Measurements from ENCODE around the gene CTIF. TPM values are rescaled to one million over a fixed set of nuclear protein-coding genes. Genes with fewer than 3 reads are reported as not detected.

CTIF gene
- total and polyA plus RNA-seq, 4 donors: 10.6 to 26.7 (median 12.3) TPM

DNA sequence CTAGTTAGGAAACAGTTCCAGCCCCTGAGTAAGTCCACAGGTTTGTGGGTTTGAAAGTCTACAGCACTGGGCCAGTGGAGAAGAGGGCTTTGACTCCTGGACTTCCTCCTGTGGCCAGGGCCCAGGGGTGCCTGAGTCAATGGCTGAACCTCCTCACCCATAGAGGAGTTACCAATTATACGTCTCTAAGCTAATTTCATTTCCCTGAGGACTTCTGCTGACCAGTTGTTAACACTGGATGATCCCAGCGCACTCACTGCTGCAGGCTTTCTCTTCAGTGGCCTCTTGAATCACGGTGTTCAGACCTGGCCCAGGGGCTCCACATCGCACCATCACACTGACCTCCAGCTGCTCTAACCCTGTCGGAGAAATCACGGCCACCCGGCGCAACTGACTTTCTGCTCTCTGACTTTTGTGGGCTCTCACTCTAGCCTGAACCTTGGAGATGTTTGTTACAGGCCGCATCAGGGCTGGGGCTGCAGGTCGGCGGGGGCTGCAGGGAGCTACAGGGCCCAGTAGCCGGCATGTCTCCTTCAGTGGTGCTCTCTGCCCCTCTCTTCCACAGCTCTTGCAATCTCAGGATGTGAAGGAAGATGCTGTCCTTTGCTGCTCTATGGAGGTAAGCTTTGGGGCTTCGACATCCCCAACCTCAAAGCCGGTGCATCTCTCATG is 318.3 kb downstream of the CTIF start:
- no peak overlapping the region for H3K27ac ChIP-seq (ENCODE audit: low read depth in 1 of 2, low read length in 2 of 2)
- no peaks in the 10 kb centered on the region for H3K9me3 ChIP-seq (ENCODE audit: control insufficient read depth in 4 of 4, low read length in 3 of 4)

DNA sequence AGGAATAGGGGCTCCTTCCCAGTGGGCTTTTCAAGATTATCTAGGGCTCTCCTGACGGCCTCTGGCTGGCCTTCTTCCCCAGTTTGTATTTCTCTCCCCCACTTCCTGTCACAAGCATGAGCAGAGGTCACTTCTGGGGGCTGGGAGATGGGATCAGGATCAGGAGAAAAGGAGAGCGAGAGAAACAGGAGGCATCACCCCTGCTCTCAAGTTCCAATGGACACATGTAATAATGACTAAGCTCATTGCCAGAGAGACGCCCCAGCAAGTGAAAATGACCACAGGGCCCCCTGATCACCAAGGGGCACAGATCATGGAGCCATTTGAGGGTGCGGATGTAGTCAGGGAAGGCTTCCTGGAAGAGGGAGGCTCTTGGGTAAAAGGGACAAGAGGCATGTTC is 319.8 kb downstream of the CTIF start:
- peaks cover 0 to 20% (median 2%) of the 10 kb centered on the region in 4 donors for H3K36me3 ChIP-seq (ENCODE audit: control insufficient read depth in 4 of 4, insufficient read depth in 3 of 4, low read depth in 1 of 4, low read length in 3 of 4)
- H3K27me3 ChIP-seq (ENCODE audit: control insufficient read depth in 4 of 4, insufficient read depth in 4 of 4, low read length in 3 of 4): no peaks in the 10 kb centered on the region
- WGBS: 90% methylated on average over 4 of the region's 4 CpGs
- no peak overlapping the region for H3K27ac ChIP-seq (ENCODE audit: low read depth in 1 of 2, low read length in 2 of 2)
- DNase-seq (ENCODE audit: low spot score): no peak
- no peak overlapping the region for H3K4me3 ChIP-seq (ENCODE audit: low read depth in 1 of 3, low read length in 3 of 3)
- H3K9me3 ChIP-seq (ENCODE audit: control insufficient read depth in 4 of 4, low read length in 3 of 4): no peaks in the 10 kb centered on the region
- no peaks in the 10 kb centered on the region for H3K4me1 ChIP-seq (ENCODE audit: control insufficient read depth in 4 of 4, insufficient read depth in 4 of 4, low read length in 3 of 4)
- no peak overlapping the region for H3K9ac ChIP-seq (ENCODE audit: low read depth in 1 of 2, low read length in 2 of 2)
- TF ChIP-seq, protein P1, sequence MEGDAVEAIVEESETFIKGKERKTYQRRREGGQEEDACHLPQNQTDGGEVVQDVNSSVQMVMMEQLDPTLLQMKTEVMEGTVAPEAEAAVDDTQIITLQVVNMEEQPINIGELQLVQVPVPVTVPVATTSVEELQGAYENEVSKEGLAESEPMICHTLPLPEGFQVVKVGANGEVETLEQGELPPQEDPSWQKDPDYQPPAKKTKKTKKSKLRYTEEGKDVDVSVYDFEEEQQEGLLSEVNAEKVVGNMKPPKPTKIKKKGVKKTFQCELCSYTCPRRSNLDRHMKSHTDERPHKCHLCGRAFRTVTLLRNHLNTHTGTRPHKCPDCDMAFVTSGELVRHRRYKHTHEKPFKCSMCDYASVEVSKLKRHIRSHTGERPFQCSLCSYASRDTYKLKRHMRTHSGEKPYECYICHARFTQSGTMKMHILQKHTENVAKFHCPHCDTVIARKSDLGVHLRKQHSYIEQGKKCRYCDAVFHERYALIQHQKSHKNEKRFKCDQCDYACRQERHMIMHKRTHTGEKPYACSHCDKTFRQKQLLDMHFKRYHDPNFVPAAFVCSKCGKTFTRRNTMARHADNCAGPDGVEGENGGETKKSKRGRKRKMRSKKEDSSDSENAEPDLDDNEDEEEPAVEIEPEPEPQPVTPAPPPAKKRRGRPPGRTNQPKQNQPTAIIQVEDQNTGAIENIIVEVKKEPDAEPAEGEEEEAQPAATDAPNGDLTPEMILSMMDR (IDR thresholded peaks at IDR 0.05; ENCODE audit: low read depth, low read length, missing input control): no peak
- TF ChIP-seq RAD21 (IDR thresholded peaks at IDR 0.05) (no peak), NR2F2 (IDR thresholded peaks at IDR 0.05) (no peak), FOXA2 (IDR thresholded peaks at IDR 0.05) (no peak), YY1 (IDR thresholded peaks at IDR 0.05) (no peak), JUND (IDR thresholded peaks at IDR 0.05) (no peak), HNF4G (IDR thresholded peaks at IDR 0.05) (no peak), GABPA (IDR thresholded peaks at IDR 0.05 in 1 of 2, conservative IDR thresholded peaks at IDR 0.05 in 1 of 2) (no peak), SP1 (IDR thresholded peaks at IDR 0.05) (no peak), FOXA1 (IDR thresholded peaks at IDR 0.05) (no peak), EGR1 (IDR thresholded peaks at IDR 0.05; ENCODE audit: low read depth in 2 of 2) (no peak), HNF4A (conservative IDR thresholded peaks at IDR 0.05) (no peak), RXRA (IDR thresholded peaks at IDR 0.05) (no peak)
- TF ChIP-seq, protein P2, sequence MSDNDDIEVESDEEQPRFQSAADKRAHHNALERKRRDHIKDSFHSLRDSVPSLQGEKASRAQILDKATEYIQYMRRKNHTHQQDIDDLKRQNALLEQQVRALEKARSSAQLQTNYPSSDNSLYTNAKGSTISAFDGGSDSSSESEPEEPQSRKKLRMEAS (IDR thresholded peaks at IDR 0.05): no peak
- TF ChIP-seq, protein P3, sequence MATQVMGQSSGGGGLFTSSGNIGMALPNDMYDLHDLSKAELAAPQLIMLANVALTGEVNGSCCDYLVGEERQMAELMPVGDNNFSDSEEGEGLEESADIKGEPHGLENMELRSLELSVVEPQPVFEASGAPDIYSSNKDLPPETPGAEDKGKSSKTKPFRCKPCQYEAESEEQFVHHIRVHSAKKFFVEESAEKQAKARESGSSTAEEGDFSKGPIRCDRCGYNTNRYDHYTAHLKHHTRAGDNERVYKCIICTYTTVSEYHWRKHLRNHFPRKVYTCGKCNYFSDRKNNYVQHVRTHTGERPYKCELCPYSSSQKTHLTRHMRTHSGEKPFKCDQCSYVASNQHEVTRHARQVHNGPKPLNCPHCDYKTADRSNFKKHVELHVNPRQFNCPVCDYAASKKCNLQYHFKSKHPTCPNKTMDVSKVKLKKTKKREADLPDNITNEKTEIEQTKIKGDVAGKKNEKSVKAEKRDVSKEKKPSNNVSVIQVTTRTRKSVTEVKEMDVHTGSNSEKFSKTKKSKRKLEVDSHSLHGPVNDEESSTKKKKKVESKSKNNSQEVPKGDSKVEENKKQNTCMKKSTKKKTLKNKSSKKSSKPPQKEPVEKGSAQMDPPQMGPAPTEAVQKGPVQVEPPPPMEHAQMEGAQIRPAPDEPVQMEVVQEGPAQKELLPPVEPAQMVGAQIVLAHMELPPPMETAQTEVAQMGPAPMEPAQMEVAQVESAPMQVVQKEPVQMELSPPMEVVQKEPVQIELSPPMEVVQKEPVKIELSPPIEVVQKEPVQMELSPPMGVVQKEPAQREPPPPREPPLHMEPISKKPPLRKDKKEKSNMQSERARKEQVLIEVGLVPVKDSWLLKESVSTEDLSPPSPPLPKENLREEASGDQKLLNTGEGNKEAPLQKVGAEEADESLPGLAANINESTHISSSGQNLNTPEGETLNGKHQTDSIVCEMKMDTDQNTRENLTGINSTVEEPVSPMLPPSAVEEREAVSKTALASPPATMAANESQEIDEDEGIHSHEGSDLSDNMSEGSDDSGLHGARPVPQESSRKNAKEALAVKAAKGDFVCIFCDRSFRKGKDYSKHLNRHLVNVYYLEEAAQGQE (IDR thresholded peaks at IDR 0.05): no peak
- TF ChIP-seq, protein P4, sequence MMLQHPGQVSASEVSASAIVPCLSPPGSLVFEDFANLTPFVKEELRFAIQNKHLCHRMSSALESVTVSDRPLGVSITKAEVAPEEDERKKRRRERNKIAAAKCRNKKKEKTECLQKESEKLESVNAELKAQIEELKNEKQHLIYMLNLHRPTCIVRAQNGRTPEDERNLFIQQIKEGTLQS (IDR thresholded peaks at IDR 0.05): no peak
- TF ChIP-seq, protein P5, sequence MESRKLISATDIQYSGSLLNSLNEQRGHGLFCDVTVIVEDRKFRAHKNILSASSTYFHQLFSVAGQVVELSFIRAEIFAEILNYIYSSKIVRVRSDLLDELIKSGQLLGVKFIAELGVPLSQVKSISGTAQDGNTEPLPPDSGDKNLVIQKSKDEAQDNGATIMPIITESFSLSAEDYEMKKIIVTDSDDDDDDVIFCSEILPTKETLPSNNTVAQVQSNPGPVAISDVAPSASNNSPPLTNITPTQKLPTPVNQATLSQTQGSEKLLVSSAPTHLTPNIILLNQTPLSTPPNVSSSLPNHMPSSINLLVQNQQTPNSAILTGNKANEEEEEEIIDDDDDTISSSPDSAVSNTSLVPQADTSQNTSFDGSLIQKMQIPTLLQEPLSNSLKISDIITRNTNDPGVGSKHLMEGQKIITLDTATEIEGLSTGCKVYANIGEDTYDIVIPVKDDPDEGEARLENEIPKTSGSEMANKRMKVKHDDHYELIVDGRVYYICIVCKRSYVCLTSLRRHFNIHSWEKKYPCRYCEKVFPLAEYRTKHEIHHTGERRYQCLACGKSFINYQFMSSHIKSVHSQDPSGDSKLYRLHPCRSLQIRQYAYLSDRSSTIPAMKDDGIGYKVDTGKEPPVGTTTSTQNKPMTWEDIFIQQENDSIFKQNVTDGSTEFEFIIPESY (IDR thresholded peaks at IDR 0.05): no peak

More for the DNA sequence above, 318.3 kb downstream of the CTIF start:
- Histone ChIP-seq H3K4me3 (ENCODE audit: low read depth in 1 of 3, low read length in 3 of 3) (no peak overlapping the region), H3K4me1 (ENCODE audit: control insufficient read depth in 4 of 4, insufficient read depth in 4 of 4, low read length in 3 of 4) (no peaks in the 10 kb centered on the region), H3K9ac (ENCODE audit: low read depth in 1 of 2, low read length in 2 of 2) (no peak overlapping the region), H3K36me3 (ENCODE audit: control insufficient read depth in 4 of 4, insufficient read depth in 3 of 4, low read depth in 1 of 4, low read length in 3 of 4) (peaks cover 0 to 18% (median 0%) of the 10 kb centered on the region in 4 donors), H3K27me3 (ENCODE audit: control insufficient read depth in 4 of 4, insufficient read depth in 4 of 4, low read length in 3 of 4) (no peaks in the 10 kb centered on the region)
- TF ChIP-seq HNF4G (IDR thresholded peaks at IDR 0.05) (no peak), HNF4A (conservative IDR thresholded peaks at IDR 0.05) (no peak), YY1 (IDR thresholded peaks at IDR 0.05) (no peak), JUND (IDR thresholded peaks at IDR 0.05) (no peak), TAF1 (conservative IDR thresholded peaks at IDR 0.05) (no peak), FOXA1 (IDR thresholded peaks at IDR 0.05) (no peak), RXRA (IDR thresholded peaks at IDR 0.05) (no peak), EGR1 (IDR thresholded peaks at IDR 0.05; ENCODE audit: low read depth in 2 of 2) (no peak), RAD21 (IDR thresholded peaks at IDR 0.05) (no peak)
- TF ChIP-seq, protein P1 (IDR thresholded peaks at IDR 0.05; ENCODE audit: low read depth, low read length, missing input control): no peak
- TF ChIP-seq, protein P4 (IDR thresholded peaks at IDR 0.05): no peak
- TF ChIP-seq, protein P2 (IDR thresholded peaks at IDR 0.05): no peak
- no peak for DNase-seq (ENCODE audit: low spot score)
- WGBS: 95% methylated on average over 14 of the region's 14 CpGs

Data from liver (tissue), 9 donors.